MM.1S (cell line): ENCODE results near the gene SYTL2.

ENCODE experiments used
- CTCF ChIP-seq: fragments of 300-600 bp; sonication (generic); IDR thresholded peaks from 2 replicates; pipeline ENCODE4 v1.5.1; 2016; ENCODE audit warnings: antibody characterized with exemption, low read length, mixed read lengths
- EZH2 ChIP-seq: fragments of 300-600 bp; sonication (generic); optimal IDR thresholded peaks from 2 replicates; pipeline ENCODE3; 2017; ENCODE audit warnings: low read depth, mild to moderate bottlenecking, antibody characterized with exemption, low read length, mixed read lengths
- EZH2phosphoT487 ChIP-seq: fragments of 300-600 bp; sonication (generic); IDR thresholded peaks from 2 replicates; pipeline ENCODE4 v1.6.1; 2018; ENCODE audit warnings: antibody characterized with exemption, low read length

- no peak for TF ChIP-seq CTCF
- no peak for TF ChIP-seq EZH2
- no peak for TF ChIP-seq EZH2phosphoT487
Observed at GRCh38 chr11:85803303-85803702, 7.6 kb downstream of the SYTL2 start.
